ENCODE results near the gene OSGEP. TPM values are rescaled to one million over a fixed set of nuclear protein-coding genes. Genes with fewer than 3 reads are reported as not detected.

Gene OSGEP
- total RNA-seq, 4 donors from 2014 or later, result 22.3 to 41.6 (median 26.6) TPM

- intact Hi-C loops (cut with DNase I), result loop anchor here (10.0 kb wide), 1 partner anchor 71 kb away; the partner anchor contains the start of gene PARP2
- Histone ChIP-seq H3K9me3 (no peaks in the 10 kb centered on the region), H3K4me3 (no peak overlapping the region), H3K4me1 (peaks cover 0 to 34% (median 10%) of the 10 kb centered on the region in 3 donors), H3K36me3 (no peaks in the 10 kb centered on the region), H3K27me3 (no peaks in the 10 kb centered on the region), H3K27ac (no peak overlapping the region)
- TF ChIP-seq POLR2A (IDR thresholded peaks at IDR 0.05), result no peak
- no peak for TF ChIP-seq CTCF (IDR thresholded peaks at IDR 0.05)
- no peak for DNase-seq
- WGBS, 2 donors, result 87 to 91% methylated on average over 2 of the region's 2 CpGs
Measured at GRCh38 chr14:20416223-20416622, 38.4 kb downstream of the OSGEP start.

GRCh38 chr14:20415782-20416206 lies 38.8 kb downstream of the OSGEP start:
- Histone ChIP-seq H3K27me3 (no peaks in the 10 kb centered on the region), H3K4me1 (peaks cover 0 to 35% (median 10%) of the 10 kb centered on the region in 3 donors), H3K9me3 (no peaks in the 10 kb centered on the region), H3K4me3 (no peak overlapping the region), H3K27ac (no peak overlapping the region), H3K36me3 (no peaks in the 10 kb centered on the region)
- 42 to 43% methylated on average over 3 of the region's 3 CpGs for WGBS, 2 donors
- intact Hi-C loops (cut with DNase I), result loop anchor here (10.0 kb wide), 1 partner anchor 71 kb away; the partner anchor contains the start of gene PARP2
- DNase-seq, result no peak
- peak in 5 of 6 experiments; percentile 45 to 57 (median 47) for TF ChIP-seq CTCF (IDR thresholded peaks at IDR 0.05)
- TF ChIP-seq POLR2A (IDR thresholded peaks at IDR 0.05), result no peak

- WGBS, 2 donors, result 5 to 8% methylated on average over 9 of the region's 9 CpGs
- Histone ChIP-seq H3K27me3 (no peaks in the 10 kb centered on the region), H3K4me3 (peak overlapping the region; percentile 53 to 91 (median 85)), H3K27ac (peak overlapping the region; percentile 88 to 99 (median 98)), H3K4me1 (peaks cover 0 to 35% (median 10%) of the 10 kb centered on the region in 3 donors), H3K9me3 (no peaks in the 10 kb centered on the region), H3K36me3 (no peaks in the 10 kb centered on the region)
- TF ChIP-seq CTCF (IDR thresholded peaks at IDR 0.05) (no peak), POLR2A (IDR thresholded peaks at IDR 0.05) (no peak)
- no peak for DNase-seq
- intact Hi-C loops (cut with DNase I), result loop anchor here (5.0 to 10.0 kb wide), 2 partner anchors 69 to 194 kb away; partner anchors contain the start of gene PARP2
Measured at GRCh38 chr14:20413744-20414082, 40.9 kb downstream of the OSGEP start.

GRCh38 chr14:20412876-20413743 lies 41.5 kb downstream of the OSGEP start, which contains the start of gene TEP1:
TEP1 (minus strand) TSS chr14:20413501; CDS start chr14:20408439, 5,062 bp downstream.
- Histone ChIP-seq H3K9me3 (no peaks in the 10 kb centered on the region), H3K4me1 (peaks cover 0 to 35% (median 10%) of the 10 kb centered on the region in 3 donors), H3K27me3 (no peaks in the 10 kb centered on the region), H3K27ac (peak within 1 kb of the TSS; percentile 88 to 99 (median 98)), H3K4me3 (peak within 1 kb of the TSS; percentile 53 to 91 (median 85)), H3K36me3 (peaks cover 0 to 6% (median 1%) of the 10 kb centered on the region in 3 donors)
- 1% methylated on average over 24 to 29 of the region's 43 CpGs for WGBS, 2 donors
- peak; percentile 40 for DNase-seq
- intact Hi-C loops (cut with DNase I), result loop anchor here (5.0 to 10.0 kb wide), 2 partner anchors 68 to 194 kb away; partner anchors contain the start of gene PARP2
- TF ChIP-seq CTCF (IDR thresholded peaks at IDR 0.05) (no peak), POLR2A (IDR thresholded peaks at IDR 0.05) (peak in 3 of 4 donors; percentile 11 to 84 (median 80))

GRCh38 chr14:20412411-20412810 lies 42.2 kb downstream of the OSGEP start:
- WGBS, 2 donors, result 3% methylated on average over 7 of the region's 7 CpGs
- DNase-seq, result no peak
- intact Hi-C loops (cut with DNase I), result loop anchor here (5.0 to 10.0 kb wide), 2 partner anchors 68 to 195 kb away; partner anchors contain the start of gene PARP2

More at GRCh38 chr14:20412411-20412810, 42.2 kb downstream of the OSGEP start:
- TF ChIP-seq POLR2A (IDR thresholded peaks at IDR 0.05) (no peak), CTCF (IDR thresholded peaks at IDR 0.05) (no peak)
- Histone ChIP-seq H3K27me3 (no peaks in the 10 kb centered on the region), H3K4me3 (peak overlapping the region; percentile 53 to 91 (median 85)), H3K36me3 (peaks cover 0 to 13% (median 8%) of the 10 kb centered on the region in 3 donors), H3K9me3 (no peaks in the 10 kb centered on the region), H3K27ac (peak overlapping the region; percentile 88 to 99 (median 98)), H3K4me1 (peaks cover 0 to 35% (median 10%) of the 10 kb centered on the region in 3 donors)

All from esophagus squamous epithelium (tissue), 5 donors.